DOHH2 (cell line): ENCODE measurements around the gene TFF3.

Experiments used
- EZH2phosphoT487 ChIP-seq: fragments of 200-600 bp; sonication (generic); IDR thresholded peaks from 2 replicates; pipeline ENCODE4 v1.6.1; 2017; ENCODE audit warnings: borderline replicate concordance, mild to moderate bottlenecking, antibody characterized with exemption, low read length, moderate library complexity, mixed read lengths
- TF ChIP-seq, protein P1 (sequence below): fragments of 200-600 bp; sonication (generic); IDR thresholded peaks from one replicate; pipeline ENCODE4 v1.5.1; 2014; ENCODE audit warnings: antibody characterized with exemption, mild to moderate bottlenecking, low read depth, low read length; ENCODE audit not compliant: poor library complexity, severe bottlenecking

DNA sequence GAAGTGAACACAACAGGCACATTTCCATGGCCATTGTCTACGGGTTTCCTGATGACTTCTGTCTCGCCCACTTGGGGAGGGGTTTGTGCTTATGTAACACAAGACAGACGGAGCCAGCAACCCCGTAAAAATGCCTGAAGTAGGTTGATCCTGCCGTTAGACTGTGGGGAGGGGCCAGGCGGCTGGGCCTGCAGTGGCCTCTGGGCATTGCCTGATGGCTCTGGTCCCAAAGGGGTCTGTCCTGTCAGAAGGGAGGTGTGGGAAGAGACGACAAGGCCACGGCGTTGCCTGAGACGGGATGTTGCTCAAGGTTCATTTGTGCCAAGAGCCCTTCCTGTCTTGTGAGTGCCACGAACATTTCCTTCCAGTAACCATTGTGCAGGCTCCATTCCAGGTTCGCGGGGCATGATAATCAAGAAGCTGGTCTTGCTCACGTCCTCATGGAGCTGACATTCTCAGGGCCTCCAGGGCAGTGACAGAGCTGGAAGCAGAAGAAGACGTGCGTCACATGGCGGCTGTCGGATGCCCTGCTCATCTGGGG lies 51.5 kb downstream of the TFF3 start:
- TF ChIP-seq, protein P1, sequence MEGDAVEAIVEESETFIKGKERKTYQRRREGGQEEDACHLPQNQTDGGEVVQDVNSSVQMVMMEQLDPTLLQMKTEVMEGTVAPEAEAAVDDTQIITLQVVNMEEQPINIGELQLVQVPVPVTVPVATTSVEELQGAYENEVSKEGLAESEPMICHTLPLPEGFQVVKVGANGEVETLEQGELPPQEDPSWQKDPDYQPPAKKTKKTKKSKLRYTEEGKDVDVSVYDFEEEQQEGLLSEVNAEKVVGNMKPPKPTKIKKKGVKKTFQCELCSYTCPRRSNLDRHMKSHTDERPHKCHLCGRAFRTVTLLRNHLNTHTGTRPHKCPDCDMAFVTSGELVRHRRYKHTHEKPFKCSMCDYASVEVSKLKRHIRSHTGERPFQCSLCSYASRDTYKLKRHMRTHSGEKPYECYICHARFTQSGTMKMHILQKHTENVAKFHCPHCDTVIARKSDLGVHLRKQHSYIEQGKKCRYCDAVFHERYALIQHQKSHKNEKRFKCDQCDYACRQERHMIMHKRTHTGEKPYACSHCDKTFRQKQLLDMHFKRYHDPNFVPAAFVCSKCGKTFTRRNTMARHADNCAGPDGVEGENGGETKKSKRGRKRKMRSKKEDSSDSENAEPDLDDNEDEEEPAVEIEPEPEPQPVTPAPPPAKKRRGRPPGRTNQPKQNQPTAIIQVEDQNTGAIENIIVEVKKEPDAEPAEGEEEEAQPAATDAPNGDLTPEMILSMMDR: no peak
- no peak for TF ChIP-seq EZH2phosphoT487
